ENCODE measurements around the gene NDUFB5.

DNA sequence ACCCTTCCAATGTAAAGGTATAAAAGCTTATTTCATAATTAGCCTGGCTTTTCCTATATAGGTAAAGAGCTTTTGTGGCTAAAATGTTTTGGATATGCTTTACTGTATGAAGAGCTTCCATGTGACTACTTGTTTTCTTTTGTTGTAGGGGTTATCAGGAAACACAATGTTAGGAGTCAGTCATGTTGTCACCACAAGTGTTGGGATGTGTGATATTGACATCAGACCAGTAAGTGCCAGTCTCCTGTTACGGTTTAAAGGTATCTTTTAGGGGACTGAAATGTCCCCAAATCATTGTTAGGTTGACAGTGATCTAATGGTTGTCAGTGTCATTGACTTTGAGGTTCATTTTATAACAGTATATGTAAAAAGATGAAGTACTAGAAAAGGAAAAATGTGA, 23.6 kb upstream of the NDUFB5 start:
- TF ChIP-seq CTCF (IDR thresholded peaks at IDR 0.05 in 8 of 11, conservative IDR thresholded peaks at IDR 0.05 in 3 of 11) (no peak), POLR2A (IDR thresholded peaks at IDR 0.05) (no peak), POLR2AphosphoS5 (IDR thresholded peaks at IDR 0.05) (no peak)
